Posterior vena cava (tissue), 2 donors: Measurements from ENCODE around the gene HCLS1. TPM values are rescaled to one million over a fixed set of nuclear protein-coding genes. Genes with fewer than 3 reads are reported as not detected.
"Not testable (repeated sequence)": the region's sequence is repeated elsewhere in the genome, so short reads cannot be mapped to it uniquely, and the experiment has no call there.

Experiments
- DNase-seq: peaks from one replicate; pipeline ENCODE4 v3.0.0-alpha.2; 2020; ENCODE audit warnings: low spot score
- intact Hi-C, 2 donors: fragments of 100-400 bp; cut with DNase I; formaldehyde crosslinking; loops; one replicate each; pipeline versions ENCODE4 v1.14.1 to v1.14.2; 2022 to 2023
- long read RNA-seq, 2 donors: library from polyadenylated mRNA; unstranded; transcript quantifications; one replicate each; pipeline ENCODE4 v2.0.0, GENCODE V29; 2020 to 2021
- total RNA-seq, 2 donors: library from RNA; stranded (reverse); fragmentation: NEBNext Ultra II Directional; extraction: Animal tissue kit (Norgen Biotek cat#: 25700); gene quantifications; one replicate each; pipeline ENCODE4 v1.2.1, GENCODE V29; 2021
- donor health status: DM: yes; HTN: yes; CAD: no.
- donor health status: DM: yes; HTN: yes; CAD: no.

Gene HCLS1, protein sequence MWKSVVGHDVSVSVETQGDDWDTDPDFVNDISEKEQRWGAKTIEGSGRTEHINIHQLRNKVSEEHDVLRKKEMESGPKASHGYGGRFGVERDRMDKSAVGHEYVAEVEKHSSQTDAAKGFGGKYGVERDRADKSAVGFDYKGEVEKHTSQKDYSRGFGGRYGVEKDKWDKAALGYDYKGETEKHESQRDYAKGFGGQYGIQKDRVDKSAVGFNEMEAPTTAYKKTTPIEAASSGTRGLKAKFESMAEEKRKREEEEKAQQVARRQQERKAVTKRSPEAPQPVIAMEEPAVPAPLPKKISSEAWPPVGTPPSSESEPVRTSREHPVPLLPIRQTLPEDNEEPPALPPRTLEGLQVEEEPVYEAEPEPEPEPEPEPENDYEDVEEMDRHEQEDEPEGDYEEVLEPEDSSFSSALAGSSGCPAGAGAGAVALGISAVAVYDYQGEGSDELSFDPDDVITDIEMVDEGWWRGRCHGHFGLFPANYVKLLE
- 10 to 100 TPM; 33.8 to 72.0 TPM for total RNA-seq
- long read RNA-seq, donor 1, transcript HCLS1-201 (14 exons, 2,000 nt): major isoform, 15 of 22 reads
- long read RNA-seq, donor 1, partial matches to known transcripts: 5 of 22 reads
- long read RNA-seq, donor 1, other reads (novel, unspliced or antisense): 1 of 22 reads
- long read RNA-seq, donor 2, transcript HCLS1-201 (14 exons, 2,000 nt): major isoform, 66 of 74 reads
- long read RNA-seq, donor 2, partial matches to known transcripts: 4 of 74 reads
- long read RNA-seq, donor 2, other reads (novel, unspliced or antisense): 3 of 74 reads

GRCh38 chr3:121660356-121661171 is at the start of gene HCLS1:
HCLS1 (minus strand) TSS chr3:121660903; CDS start chr3:121658347, 2,556 bp downstream.
- intact Hi-C loops: no loop called here
- peak; percentile 88 for DNase-seq

DNA sequence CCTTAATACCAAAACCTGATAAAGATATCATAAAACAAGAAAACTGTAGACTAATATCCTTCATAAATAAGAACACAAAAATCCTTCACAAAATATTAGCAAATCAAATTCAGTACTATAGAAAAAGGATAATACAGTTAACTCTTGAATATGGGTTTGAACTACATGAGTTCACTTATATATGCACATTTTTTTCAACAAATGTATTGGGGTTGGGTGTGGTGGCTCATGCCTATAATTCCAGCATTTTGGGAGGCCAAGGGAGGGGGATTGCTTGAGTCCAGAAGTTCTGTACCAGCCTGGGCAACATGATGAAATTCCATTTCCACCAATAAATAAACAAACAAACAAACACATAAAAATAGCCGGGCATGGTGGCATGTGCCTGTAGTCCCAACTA is 49.6 kb upstream of the HCLS1 start:
- intact Hi-C loops: no loop called here
- DNase-seq: no peak

DNA sequence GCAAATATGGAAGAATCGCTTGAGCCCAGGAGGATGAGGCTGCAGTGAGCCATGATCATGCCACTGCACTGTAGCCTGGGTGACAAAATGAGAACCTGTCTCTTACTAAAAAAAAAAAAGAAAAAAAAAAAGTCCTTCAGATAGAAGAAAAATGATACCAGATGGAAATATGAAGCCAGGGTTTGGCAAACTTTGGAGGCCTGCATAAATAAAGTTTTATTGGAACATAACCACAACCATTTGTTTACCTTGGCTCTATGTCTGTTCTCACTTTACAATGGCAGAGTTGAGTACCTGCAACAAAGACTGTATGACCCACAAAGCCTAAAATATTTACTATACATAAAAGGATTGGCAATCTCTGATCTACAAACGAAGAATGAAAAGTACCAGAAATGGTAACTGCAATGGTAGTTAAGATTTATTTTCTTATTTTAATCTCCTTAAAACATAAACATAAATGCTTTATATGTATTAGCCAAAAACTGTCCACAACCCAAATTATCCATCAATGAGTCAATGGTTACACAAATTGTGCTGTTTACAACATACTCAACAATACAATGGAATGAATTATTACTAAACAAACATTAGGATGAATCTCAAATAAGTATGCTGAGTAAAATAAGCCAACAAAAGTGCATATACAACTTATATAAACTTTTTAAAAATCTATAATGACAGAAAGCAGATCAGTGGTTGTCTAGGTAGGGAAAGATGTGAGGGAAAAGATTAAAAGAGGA is 47.0 kb upstream of the HCLS1 start:
- DNase-seq: no peak
- intact Hi-C loops: no loop called here

DNA sequence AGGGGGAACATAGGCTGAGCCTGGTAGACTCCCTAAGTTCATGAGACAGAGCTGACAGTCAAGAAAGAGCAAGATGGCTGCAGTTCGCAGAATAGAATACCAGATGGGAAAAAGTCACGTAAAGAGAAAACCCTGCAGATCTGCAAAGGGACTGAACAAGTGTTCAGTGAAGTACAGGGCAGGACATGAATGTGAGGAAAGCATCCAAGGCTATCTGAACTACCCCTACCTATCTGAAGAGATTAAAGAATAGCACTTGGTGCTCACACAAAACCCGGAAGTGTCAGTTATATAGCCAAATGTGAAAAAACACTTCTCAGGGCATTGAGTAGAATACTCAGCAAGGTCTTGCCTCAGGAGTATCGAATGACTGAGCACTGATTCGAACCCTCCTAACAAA is 44.8 kb upstream of the HCLS1 start:
- intact Hi-C loops: no loop called here
- DNase-seq: no peak

DNA sequence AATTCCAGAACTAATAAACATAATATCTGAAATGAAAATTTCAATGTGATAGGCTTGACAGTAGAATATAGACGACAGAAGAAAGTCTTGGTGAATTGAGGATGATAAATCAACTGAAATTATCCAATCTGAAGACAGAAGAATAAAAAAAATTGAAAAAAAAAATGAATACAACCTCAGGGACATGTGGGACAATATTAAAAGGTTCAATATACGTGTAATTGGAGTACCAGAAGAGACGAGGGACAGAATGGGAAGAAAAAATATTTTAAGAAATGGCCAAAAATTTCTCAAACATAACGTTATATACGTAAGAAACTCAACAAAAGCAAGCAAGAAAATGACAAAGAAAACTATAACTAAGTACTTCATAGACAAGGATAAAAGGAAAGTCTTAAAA is 43.3 kb upstream of the HCLS1 start:
- intact Hi-C loops: no loop called here
- DNase-seq: no peak

GRCh38 chr3:121698901-121699300 is 38.2 kb upstream of the HCLS1 start:
- DNase-seq: no peak
- intact Hi-C loops: no loop called here

- intact Hi-C loops: no loop called here
- DNase-seq: no peak
These were observed 37.8 kb upstream of the HCLS1 start for GRCh38 chr3:121698476-121698875.

GRCh38 chr3:121696186-121696585 is 35.5 kb upstream of the HCLS1 start:
- no peak for DNase-seq
- intact Hi-C loops: no loop called here

DNA sequence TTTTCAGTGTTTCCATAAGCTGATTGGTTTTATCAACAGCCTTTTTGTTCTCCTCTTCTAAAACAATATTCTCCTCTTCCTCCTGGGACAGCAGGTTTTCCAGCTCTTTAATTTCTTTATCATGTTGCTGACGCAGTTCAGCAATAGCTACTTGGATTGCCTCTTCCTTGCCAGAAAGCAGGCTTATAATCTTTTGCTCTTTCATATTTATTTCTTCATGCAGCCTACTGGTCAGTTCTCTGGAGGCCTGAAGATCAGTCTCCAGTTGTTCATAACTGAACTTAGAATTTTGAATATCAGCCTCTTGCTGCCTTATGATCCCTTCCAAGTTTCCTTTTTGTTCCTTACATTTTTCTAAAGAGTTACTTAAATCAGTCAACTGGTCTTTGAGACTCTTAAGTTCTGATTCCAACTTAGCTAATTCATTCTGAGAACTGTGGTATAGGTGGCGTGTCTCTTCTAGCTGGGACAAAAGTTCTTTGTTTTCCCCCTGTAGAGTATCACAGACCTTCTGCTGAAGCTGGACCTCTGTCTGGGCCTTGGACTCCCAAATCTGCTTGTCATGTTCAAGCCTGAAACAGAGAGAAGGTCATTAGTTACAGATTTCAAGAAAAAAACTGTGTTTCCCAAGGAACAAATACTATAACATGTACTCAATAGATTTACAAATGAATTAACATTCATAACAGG is 31.5 kb upstream of the HCLS1 start:
- DNase-seq: no peak
- intact Hi-C loops: no loop called here

GRCh38 chr3:121690777-121691405 is 30.2 kb upstream of the HCLS1 start:
- intact Hi-C loops: no loop called here
- DNase-seq: no peak

- DNase-seq, intact Hi-C loops: not testable (repeated sequence)
These were observed 28.0 kb upstream of the HCLS1 start for GRCh38 chr3:121688747-121689146.

GRCh38 chr3:121681792-121682191 is 21.1 kb upstream of the HCLS1 start:
- intact Hi-C loops: no loop called here
- no peak for DNase-seq

- intact Hi-C loops: no loop called here
- DNase-seq: no peak
These were observed 16.4 kb upstream of the HCLS1 start for GRCh38 chr3:121677141-121677540.

GRCh38 chr3:121670676-121671075 is 10.0 kb upstream of the HCLS1 start:
- intact Hi-C loops: no loop called here
- no peak for DNase-seq

- intact Hi-C loops: no loop called here
- DNase-seq: no peak
These were observed 6.6 kb upstream of the HCLS1 start for GRCh38 chr3:121667333-121667732.

DNA sequence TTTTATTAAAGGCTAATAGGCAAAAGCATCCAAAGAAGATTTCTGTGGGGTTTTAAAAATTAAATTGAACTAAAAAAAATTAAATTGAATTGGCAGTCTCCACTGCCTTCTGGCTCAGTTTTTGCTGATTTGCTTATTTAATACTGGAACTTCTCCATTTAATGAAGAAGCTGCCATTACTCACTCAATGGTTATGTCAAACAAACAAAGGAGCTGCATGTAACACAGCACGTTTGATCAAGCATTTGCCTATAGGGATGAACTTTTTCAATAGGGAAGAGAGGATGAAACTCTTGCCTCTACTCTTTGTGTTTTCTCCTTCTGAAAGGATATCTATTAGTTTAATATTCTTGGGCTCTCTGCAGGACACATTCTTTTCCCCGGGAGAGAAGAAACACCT is 4.8 kb upstream of the HCLS1 start:
- no peak for DNase-seq
- intact Hi-C loops: no loop called here

- intact Hi-C loops: no loop called here
- DNase-seq: no peak
These were observed 2.6 kb upstream of the HCLS1 start for GRCh38 chr3:121663171-121663847.

DNA sequence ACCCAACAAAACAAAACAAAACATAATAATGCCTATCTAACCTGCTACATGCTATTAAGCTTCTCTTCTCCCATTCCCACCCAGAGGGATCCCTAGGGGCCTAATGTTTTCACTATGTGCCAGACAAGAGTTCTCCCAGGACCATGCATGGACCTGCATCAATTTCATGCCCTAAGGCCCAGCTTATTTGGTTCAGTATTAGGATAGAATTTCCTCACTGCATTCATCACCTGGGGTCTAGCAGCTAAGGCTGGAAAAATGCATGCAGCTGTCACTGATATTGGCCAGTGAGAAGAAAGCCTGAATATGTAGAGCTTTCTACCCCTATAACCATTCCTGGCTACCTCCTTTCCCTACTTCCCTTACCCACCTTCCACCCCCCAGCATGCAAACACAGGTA is 2.0 kb upstream of the HCLS1 start:
- DNase-seq: no peak
- intact Hi-C loops: no loop called here
